Ammon's horn (tissue), 1 donor: ENCODE data around the gene IL2RG.

Source experiments
- DNase-seq: peaks from one replicate; pipeline ENCODE4 v3.0.0-alpha.2; 2016; ENCODE audit warnings: low spot score

IL2RG gene

GRCh38 chrX:71111141-71111843, at the start of gene IL2RG:
Gene IL2RG, minus strand, starts transcription at chrX:71111577. Its CDS starts 38 bp downstream, at chrX:71111539.
- DNase-seq, result no peak

DNA sequence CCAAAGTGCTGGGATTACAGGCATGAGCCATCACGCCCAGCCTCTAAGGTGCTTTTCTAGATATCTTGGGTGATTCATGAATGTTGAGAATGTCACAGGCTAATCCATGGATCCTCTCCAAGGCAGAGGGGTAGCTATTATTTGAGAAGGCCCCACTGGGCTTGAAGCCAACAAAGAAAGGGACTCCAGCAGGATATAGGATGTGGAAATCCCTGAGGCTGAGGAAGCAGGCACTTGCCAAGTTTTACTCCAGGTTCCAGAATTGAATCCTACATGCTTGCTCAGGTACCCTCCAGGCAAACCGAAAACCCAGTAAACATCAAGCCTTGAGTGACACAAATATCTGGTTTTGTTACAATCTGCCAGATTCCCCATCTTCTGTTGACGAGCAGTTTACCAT, 49.1 kb upstream of the IL2RG start:
- DNase-seq, result no peak

DNA sequence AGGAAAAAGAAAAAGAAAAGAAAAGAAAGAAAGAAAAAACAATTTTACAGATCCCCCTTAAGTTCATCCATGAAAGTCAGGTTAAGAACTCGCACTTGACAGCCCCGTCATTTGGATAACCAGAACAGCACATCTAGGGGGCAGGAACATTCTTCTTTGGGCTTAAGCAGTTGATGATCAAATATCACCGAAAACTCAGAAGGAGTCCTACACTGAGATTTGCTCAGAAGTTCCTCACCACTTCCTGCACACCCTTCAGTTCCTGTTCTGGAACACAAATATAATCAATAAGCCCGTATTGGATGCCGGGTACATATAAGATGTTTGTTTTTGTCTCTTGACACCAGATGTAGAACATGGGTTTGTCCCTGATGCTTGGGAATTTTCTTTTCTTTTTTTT, 48.0 kb upstream of the IL2RG start:
- DNase-seq, result no peak

- DNase-seq, result no peak
Observed at GRCh38 chrX:71158603-71159002, 47.2 kb upstream of the IL2RG start.

- no peak for DNase-seq
Observed at GRCh38 chrX:71154641-71155040, 43.3 kb upstream of the IL2RG start.

GRCh38 chrX:71154196-71154595, 42.8 kb upstream of the IL2RG start:
- DNase-seq, result no peak

GRCh38 chrX:71151366-71151765, 40.0 kb upstream of the IL2RG start:
- DNase-seq, result no peak

GRCh38 chrX:71148278-71148663, 36.9 kb upstream of the IL2RG start:
- DNase-seq, result no peak

DNA sequence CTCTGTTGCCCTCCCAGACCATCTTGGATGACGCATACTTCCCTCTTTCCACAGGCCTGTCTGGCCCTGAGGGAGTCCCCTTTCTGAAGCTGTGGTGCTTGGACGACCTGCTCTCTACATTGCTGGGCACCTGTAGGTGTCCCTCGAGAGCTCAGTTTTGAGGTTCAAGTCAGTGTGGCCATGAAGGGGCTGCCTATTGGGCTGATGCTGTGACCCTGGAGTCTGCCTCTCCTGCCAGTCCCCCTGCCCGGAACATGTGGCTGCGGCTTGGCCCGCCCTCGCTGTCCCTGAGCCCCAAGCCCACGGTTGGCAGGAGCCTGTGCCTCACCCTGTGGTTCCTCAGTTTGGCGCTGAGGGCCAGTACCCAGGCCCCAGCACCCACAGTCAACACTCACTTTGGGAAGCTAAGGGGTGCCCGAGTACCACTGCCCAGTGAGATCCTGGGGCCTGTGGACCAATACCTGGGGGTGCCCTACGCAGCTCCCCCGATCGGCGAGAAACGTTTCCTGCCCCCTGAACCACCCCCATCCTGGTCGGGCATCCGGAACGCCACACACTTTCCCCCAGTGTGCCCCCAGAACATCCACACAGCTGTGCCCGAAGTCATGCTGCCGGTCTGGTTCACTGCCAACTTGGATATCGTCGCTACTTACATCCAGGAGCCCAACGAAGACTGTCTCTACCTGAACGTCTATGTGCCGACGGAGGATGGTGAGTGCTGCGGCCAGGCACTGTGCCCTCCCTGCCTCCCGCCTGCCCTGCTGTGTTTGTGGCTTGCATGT, 36.3 kb upstream of the IL2RG start:
- peak; percentile 49 for DNase-seq

DNA sequence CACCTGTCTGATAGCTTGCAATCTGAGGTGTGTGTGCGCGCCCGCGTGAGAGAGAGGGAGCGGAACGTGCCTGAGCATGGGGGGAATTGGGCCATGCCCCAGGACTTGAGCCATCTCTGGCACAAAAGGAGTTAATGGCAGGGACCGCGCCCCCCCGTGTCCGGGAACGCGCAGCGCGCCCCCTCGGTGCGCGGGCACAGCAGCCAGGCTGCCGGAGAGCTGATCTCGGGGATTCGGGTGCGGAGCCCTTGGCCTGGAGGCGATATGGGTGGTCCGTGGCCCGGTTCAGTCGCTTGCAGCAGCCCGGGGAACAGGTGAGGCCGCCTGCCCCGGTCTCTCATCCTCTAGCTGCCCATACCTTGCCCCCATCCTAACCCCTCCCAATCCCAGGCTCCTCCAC, 33.3 kb upstream of the IL2RG start, which contains the start of gene NLGN3:
Gene NLGN3 (plus strand): TSS at position 191 of the 400 bp plus-strand sequence. CDS start 2,909 bp downstream, outside the sequence.
- peak; percentile 43 for DNase-seq

DNA sequence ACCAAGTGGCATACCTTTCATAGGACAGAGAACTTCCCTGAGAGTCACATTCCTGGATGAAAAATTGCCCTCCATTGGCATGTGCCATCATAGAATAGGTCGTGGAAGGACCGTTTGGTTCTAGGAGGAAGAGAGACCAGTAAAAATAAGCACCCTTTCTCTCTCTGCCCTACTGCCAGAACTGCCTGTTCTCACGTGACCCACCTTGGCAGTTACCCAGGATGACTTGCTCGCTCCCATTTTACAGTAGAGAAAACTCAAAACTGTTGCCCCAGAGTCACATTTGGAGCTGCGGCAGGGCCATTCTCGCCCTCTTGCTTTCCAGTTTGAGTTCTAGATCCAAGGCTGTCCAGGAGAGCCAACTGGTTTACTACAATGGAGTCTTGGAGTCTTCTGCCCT, 32.1 kb upstream of the IL2RG start:
- peak; percentile 64 for DNase-seq

DNA sequence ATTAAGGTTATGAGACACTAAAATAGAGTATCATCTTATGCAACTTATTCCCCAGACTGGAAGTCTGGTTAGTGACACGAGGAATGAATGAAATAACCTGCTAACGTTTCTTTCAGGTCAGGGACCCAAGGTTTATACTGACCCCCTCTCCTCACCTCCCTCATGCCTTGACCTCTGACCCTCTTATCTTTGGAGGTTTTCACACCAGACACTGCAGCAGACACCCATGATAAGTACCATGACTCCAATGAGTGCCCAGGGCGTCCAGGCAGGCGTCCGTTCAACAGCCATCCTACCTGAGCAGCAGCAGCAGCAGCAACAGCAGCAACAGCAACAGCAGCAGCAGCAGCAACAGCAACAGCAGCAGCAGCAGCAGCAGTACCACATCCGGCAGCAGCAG, 29.1 kb upstream of the IL2RG start:
- DNase-seq, result no peak

DNA sequence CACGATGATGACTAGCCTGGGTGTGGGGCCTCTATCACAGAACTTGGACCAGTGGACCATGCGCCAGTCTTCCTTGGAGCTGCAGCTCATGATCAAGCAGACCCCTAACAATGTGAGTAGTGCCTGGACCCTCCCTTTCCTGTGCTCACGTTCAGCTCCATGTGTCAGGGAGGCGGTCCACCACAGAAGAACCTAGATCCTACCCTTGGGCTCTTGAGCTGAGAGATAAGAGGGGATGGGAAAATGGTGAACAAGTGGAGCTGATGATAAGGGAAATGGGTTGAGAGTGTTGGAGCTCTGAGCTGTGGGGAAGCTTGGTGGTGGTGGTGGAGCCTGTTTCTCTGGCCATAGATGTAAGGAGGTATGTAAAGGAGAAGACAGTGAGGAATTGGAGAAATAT, 20.1 kb upstream of the IL2RG start:
- DNase-seq, result no peak

DNA sequence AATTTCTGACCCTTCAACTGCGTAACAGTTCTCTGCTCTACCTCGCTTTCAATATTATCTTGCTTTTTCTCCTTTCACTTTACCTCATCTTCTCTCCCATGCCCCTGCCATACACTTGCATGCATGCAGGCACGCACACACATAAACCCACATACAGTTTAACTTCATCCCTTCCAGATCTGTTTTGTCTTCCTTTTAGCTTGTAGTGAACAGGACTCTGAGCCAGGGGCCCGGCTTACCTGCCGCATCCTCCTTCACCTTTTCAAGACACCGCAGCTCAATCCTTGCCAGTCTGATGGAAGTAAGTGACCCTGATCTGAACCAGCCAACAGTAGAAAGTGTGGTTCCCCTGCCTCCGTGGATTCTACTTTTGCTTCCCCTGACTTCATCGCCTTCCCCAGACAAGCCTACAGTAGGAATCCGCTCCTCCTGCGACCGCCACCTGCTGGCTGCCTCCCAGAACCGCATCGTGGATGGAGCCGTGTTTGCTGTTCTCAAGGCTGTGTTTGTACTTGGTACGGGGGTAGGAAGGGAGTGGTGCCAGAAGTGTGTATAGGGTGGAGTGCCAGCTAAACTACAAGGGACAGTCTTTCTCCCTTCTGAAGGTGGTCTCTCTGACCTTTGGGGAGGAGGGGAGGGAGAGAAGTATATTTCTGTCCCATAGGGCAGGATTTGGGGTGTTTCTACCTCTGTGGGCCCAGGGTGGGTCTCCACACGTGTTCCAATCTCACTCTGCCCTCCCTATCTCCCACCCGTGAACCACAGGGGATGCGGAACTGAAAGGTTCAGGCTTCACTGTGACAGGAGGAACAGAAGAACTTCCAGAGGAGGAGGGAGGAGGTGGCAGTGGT, 17.8 kb upstream of the IL2RG start:
- peak; percentile 78 for DNase-seq

DNA sequence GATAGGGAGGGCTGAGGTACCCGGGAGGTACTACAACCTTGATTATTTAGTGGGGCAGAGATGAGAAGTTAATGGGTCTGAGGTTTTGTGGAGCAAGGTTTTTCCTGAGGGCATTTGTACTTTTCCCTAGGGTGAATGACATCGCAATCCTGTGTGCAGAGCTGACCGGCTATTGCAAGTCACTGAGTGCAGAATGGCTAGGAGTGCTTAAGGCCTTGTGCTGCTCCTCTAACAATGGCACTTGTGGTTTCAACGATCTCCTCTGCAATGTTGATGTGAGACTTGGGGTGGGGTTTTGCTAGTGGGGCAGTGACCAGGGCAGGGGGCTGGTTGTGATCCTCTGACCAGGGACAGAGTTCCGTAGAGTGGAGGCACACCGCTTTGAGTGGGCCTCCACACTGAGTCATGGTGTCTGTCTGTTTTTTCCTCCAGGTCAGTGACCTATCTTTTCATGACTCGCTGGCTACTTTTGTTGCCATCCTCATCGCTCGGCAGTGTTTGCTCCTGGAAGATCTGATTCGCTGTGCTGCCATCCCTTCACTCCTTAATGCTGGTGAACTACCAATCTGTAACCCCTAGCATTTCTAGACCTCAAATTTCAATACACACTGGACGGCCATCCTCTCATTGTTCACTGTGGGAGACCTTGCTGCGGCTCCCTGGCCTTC, 16.9 kb upstream of the IL2RG start:
- DNase-seq, result no peak

DNA sequence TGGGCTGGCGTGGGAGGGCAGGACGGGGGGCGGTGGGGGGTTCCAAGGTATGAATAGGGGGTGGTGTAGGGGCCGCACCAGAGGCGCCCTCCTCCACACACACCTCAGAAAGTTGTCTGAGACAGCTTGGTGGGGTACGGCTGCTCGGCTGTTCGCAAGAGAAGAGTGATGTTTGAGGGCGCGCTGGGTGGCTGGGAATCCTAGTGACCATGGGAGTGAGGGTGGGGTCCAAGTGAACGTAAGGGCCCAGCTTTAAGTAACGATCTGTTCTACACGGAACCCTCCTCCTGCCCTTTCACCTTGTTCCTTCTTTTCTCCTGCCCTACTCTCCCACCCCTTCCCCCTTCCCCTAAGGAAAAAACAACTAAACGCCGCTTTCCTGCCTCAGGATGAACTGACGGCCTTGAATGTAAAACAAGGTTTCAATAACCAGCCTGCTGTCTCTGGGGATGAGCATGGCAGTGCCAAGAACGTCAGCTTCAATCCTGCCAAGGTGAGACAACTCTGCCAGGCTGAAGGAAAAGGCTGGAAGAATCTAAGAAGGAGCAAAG, 7.7 kb upstream of the IL2RG start:
- DNase-seq, result peak; percentile 16

DNA sequence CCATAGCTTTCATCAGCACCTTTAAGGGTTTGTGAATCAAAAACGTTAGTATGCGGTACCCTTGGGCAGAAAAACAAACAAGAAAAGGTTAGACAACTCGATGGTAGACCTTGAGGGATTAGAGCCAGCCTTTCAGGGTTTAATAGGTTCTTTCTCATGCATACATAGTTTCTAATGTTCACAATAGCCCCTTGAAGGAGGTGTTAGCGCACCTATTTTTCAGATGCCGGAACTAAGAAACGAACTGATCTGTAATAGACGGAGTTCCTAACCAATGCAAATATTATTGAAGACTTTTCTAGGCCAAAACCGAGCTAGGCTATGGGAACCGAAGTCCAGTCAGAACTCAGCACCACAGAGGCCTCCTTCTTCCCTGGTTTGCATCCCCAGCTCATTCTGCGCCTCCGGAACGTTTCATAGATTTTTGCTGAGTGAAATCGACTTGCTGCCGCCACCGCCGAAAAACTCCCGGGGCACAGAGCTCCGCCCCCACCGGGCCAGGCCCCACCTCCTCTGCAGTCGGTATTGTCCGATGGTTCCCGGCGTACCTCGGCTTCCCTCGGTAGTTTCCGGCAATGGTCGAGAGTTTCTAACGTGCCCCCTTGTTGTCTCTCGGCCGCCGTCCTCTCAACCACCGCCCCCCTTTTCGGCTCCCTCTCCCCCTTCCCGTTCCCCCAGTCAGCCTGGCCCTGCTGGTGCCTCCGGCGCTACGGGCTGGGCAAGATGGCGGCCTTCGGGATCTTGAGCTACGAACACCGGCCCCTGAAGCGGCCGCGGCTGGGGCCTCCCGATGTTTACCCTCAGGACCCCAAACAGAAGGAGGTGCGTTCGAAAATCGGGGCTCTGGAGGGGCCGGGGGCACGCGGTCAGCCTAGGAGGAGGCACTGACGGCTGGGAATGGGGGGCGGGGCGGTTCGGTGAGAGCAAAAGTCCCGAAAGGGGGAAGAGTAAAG, 6.9 kb upstream of the IL2RG start, which contains the start of gene MED12:
Gene MED12 (plus strand): TSS at position 565 of the 953 bp plus-strand sequence. CDS start 159 bp downstream, at position 724.
- DNase-seq, result peak; percentile 87

DNA sequence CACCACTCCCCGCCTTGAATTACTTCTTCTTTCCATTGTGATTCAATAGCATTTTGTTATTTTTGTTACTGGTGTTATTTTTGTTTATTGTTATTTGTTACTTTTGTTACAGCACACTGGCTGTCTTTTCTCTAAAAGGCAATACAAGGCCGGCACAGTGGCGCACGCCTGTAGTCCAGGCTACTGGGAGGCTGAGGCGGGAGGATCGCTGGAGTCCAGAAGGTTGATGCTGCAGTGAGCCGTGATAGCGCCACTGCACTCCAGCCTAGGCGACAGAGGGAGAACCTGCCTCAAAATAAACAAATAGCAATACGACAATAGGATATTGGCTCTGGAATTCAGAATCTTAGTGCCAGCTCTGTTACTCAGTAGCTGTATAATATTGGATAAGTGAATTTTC, 6.0 kb upstream of the IL2RG start:
- no peak for DNase-seq

DNA sequence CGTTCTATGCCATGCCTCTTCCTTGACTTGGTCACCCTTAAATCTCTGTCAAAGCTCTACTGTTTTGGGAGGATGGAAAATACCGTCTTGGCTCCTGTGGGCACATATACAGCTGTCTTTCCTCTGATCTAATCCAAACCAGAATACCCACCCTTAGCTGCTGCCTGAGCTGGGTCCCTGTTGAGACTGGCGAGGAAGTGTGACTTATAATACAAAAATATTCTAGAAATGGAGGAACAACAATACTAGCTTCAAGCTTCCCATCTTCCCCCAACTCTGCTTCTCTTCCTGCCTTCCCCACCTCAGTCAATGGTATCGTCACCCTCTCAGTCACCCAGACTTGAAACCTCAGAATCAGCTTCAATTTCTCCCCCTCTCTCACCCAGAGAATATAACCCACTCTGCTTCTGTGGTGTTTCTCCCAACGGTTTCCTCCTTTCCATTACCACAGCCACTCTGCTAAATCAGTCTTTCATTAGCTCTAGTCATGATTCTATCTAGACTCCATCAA, 599 bp upstream of the IL2RG start:
- DNase-seq, result no peak

- no peak for DNase-seq
Observed at GRCh38 chrX:71109051-71109450, 2.3 kb downstream of the IL2RG start.
